Rectal smooth muscle tissue (tissue), 1 donor: ENCODE data around the gene CRTC1.
A peak's percentile ranks its signal among the peaks of the same experiment; 100 is the strongest.
"Not testable (repeated sequence)": the region's sequence is repeated elsewhere in the genome, so short reads cannot be mapped to it uniquely, and the experiment has no call there.

Source experiments
- H3K27ac ChIP-seq: one replicate; pipeline ENCODE4 v1.7.0; 2013; ENCODE audit warnings: low read depth, low read length, inconsistent platforms
- H3K27me3 ChIP-seq: one replicate; pipeline ENCODE4 v1.7.0; 2013; ENCODE audit warnings: low read length; ENCODE audit not compliant: control insufficient read depth, insufficient read depth
- H3K36me3 ChIP-seq: one replicate; pipeline ENCODE4 v1.7.0; 2013; ENCODE audit warnings: low read length; ENCODE audit not compliant: control insufficient read depth, insufficient read depth
- H3K4me1 ChIP-seq: one replicate; pipeline ENCODE4 v1.7.0; 2013; ENCODE audit warnings: low read length; ENCODE audit not compliant: control insufficient read depth, insufficient read depth
- H3K4me3 ChIP-seq: one replicate; pipeline ENCODE4 v1.7.0; 2013; ENCODE audit warnings: low read length
- H3K9ac ChIP-seq: one replicate; pipeline ENCODE4 v1.7.0; 2013; ENCODE audit warnings: low read length

The CRTC1 gene

GRCh38 chr19:18676692-18677091, 6.8 kb upstream of the CRTC1 start:
- no peak overlapping the region for H3K9ac ChIP-seq
- peaks cover 15% of the 10 kb centered on the region for H3K4me1 ChIP-seq
- no peaks in the 10 kb centered on the region for H3K27me3 ChIP-seq
- no peak overlapping the region for H3K27ac ChIP-seq
- no peak overlapping the region for H3K4me3 ChIP-seq
- no peaks in the 10 kb centered on the region for H3K36me3 ChIP-seq

- Histone ChIP-seq H3K36me3 (no peaks in the 10 kb centered on the region), H3K9ac (no peak overlapping the region), H3K4me1 (peaks cover 11% of the 10 kb centered on the region), H3K4me3 (no peak overlapping the region), H3K27ac (no peak overlapping the region), H3K27me3 (no peaks in the 10 kb centered on the region)
These were observed 6.3 kb upstream of the CRTC1 start for GRCh38 chr19:18677156-18677555.

- not testable (repeated sequence) for H3K27ac ChIP-seq, H3K9ac ChIP-seq
- peaks cover 17% of the 10 kb centered on the region for H3K4me1 ChIP-seq
These were observed 3.3 kb upstream of the CRTC1 start for GRCh38 chr19:18680148-18680547.

GRCh38 chr19:18682807-18683108, 722 bp upstream of the CRTC1 start:
- Histone ChIP-seq H3K27me3 (no peaks in the 10 kb centered on the region), H3K27ac (peak overlapping the region; percentile 82), H3K9ac (peak overlapping the region; percentile 46), H3K4me1 (peaks cover 17% of the 10 kb centered on the region), H3K4me3 (peak overlapping the region; percentile 74), H3K36me3 (no peaks in the 10 kb centered on the region)

More at GRCh38 chr19:18680148-18680547, 3.3 kb upstream of the CRTC1 start:
- H3K36me3 ChIP-seq, H3K4me3 ChIP-seq, H3K27me3 ChIP-seq: not testable (repeated sequence)

- peaks cover 11% of the 10 kb centered on the region for H3K4me1 ChIP-seq
These were observed 620 bp downstream of the CRTC1 start for GRCh38 chr19:18683958-18684641.

GRCh38 chr19:18684642-18684993, 1.1 kb downstream of the CRTC1 start:
- H3K27me3 ChIP-seq: no peaks in the 10 kb centered on the region
- no peak overlapping the region for H3K9ac ChIP-seq
- peaks cover 11% of the 10 kb centered on the region for H3K4me1 ChIP-seq
- H3K27ac ChIP-seq: no peak overlapping the region
- H3K36me3 ChIP-seq: no peaks in the 10 kb centered on the region
- H3K4me3 ChIP-seq: peak overlapping the region; percentile 83

More at GRCh38 chr19:18683958-18684641, 620 bp downstream of the CRTC1 start:
- peak overlapping the region; percentile 83 for H3K4me3 ChIP-seq
- H3K27me3 ChIP-seq: no peaks in the 10 kb centered on the region
- peak overlapping the region; percentile 34 for H3K9ac ChIP-seq
- no peaks in the 10 kb centered on the region for H3K36me3 ChIP-seq
- no peak overlapping the region for H3K27ac ChIP-seq

GRCh38 chr19:18685597-18686190, 2.2 kb downstream of the CRTC1 start:
- Histone ChIP-seq H3K4me3 (no peak overlapping the region), H3K36me3 (no peaks in the 10 kb centered on the region), H3K27ac (no peak overlapping the region), H3K27me3 (no peaks in the 10 kb centered on the region), H3K4me1 (peaks cover 11% of the 10 kb centered on the region), H3K9ac (no peak overlapping the region)

- Histone ChIP-seq H3K4me3 (no peak overlapping the region), H3K36me3 (no peaks in the 10 kb centered on the region), H3K27me3 (no peaks in the 10 kb centered on the region), H3K9ac (no peak overlapping the region), H3K27ac (no peak overlapping the region), H3K4me1 (peaks cover 9% of the 10 kb centered on the region)
These were observed 4.4 kb downstream of the CRTC1 start for GRCh38 chr19:18687740-18688465.

GRCh38 chr19:18696023-18696422, 12.5 kb downstream of the CRTC1 start:
- Histone ChIP-seq H3K4me3 (no peak overlapping the region), H3K4me1 (peaks cover 4% of the 10 kb centered on the region), H3K9ac (no peak overlapping the region), H3K36me3 (no peaks in the 10 kb centered on the region), H3K27ac (no peak overlapping the region), H3K27me3 (no peaks in the 10 kb centered on the region)

GRCh38 chr19:18697680-18698079, 14.2 kb downstream of the CRTC1 start:
- Histone ChIP-seq H3K27ac (no peak overlapping the region), H3K36me3 (no peaks in the 10 kb centered on the region), H3K4me3 (no peak overlapping the region), H3K4me1 (peaks cover 9% of the 10 kb centered on the region), H3K27me3 (no peaks in the 10 kb centered on the region), H3K9ac (no peak overlapping the region)

- no peak overlapping the region for H3K4me3 ChIP-seq
- H3K36me3 ChIP-seq: no peaks in the 10 kb centered on the region
- H3K4me1 ChIP-seq: peaks cover 9% of the 10 kb centered on the region
- H3K9ac ChIP-seq: no peak overlapping the region
- H3K27ac ChIP-seq: no peak overlapping the region
- no peaks in the 10 kb centered on the region for H3K27me3 ChIP-seq
These were observed 15.1 kb downstream of the CRTC1 start for GRCh38 chr19:18698321-18699167.

- H3K9ac ChIP-seq: no peak overlapping the region
- no peak overlapping the region for H3K4me3 ChIP-seq
- H3K36me3 ChIP-seq: no peaks in the 10 kb centered on the region
- peaks cover 9% of the 10 kb centered on the region for H3K4me1 ChIP-seq
- no peaks in the 10 kb centered on the region for H3K27me3 ChIP-seq
- no peak overlapping the region for H3K27ac ChIP-seq
These were observed 16.0 kb downstream of the CRTC1 start for GRCh38 chr19:18699403-18700054.
